NOMO-1 (cell line): ENCODE data around the gene THUMPD1.

Experiments
- DNase-seq, 2 experiments: peaks; one replicate each; lab custom pipeline; 2025; ENCODE audit not compliant: unreplicated experiment in 2 of 2; lab: John Stamatoyannopoulos, UW

The THUMPD1 gene

GRCh38 chr16:20696618-20697017, 45.0 kb downstream of the THUMPD1 start:
- no peak for DNase-seq

DNA sequence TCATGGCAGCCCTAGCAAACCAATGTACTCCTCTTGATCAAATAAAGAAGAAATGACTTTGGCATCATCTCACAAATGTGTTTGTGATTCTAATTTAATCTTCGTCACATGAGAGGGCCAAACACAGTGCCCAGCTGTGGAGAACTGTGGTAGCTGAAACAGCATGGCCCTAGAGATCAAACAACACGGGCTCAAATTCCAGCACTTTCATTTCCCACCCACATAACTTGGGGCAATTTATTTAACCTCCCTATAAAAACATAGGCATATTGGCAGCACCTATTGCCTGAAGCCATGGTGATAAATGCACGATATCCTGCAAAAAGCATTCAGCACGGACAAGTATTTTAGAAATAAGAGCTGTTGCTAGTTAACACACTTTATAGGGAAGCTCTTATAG, 46.6 kb downstream of the THUMPD1 start:
- no peak for DNase-seq

GRCh38 chr16:20694096-20694495, 47.5 kb downstream of the THUMPD1 start:
- peak in 1 of 2 experiments; percentile 28 for DNase-seq

- no peak for DNase-seq
These were observed 52.0 kb downstream of the THUMPD1 start for GRCh38 chr16:20689668-20690067.

DNA sequence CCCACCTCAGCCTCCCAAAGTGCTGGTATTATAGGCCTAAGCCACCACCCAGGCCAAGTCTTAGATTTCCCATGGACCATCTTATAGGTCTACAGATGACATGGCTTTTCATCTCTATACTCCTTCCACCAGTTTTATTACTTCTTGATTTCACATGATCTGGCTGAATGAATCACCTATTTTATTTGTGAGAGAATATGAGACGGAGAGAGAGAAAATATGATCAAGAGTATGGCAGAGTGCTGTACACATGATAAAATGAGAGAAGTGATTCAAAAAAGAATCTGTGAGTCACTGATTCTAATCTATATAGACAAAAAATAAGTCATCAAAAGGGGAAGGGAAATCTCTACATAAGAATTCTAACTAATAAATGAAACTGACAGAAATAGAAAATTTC, 57.8 kb downstream of the THUMPD1 start:
- DNase-seq: no peak
